HG03575 (cell line): ENCODE measurements around the gene F2RL3.
"Not testable (repeated sequence)": the region's sequence is repeated elsewhere in the genome, so short reads cannot be mapped to it uniquely, and the experiment has no call there.

Experiments used
- ATAC-seq: cut with Tn5 transposase; IDR thresholded peaks from one replicate; pipeline ENCODE4 v1.9.1; 2021; ENCODE audit not compliant: unreplicated experiment, insufficient number of reproducible peaks, low FRiP score; ENCODE audit errors: extremely low read depth

Gene F2RL3

DNA sequence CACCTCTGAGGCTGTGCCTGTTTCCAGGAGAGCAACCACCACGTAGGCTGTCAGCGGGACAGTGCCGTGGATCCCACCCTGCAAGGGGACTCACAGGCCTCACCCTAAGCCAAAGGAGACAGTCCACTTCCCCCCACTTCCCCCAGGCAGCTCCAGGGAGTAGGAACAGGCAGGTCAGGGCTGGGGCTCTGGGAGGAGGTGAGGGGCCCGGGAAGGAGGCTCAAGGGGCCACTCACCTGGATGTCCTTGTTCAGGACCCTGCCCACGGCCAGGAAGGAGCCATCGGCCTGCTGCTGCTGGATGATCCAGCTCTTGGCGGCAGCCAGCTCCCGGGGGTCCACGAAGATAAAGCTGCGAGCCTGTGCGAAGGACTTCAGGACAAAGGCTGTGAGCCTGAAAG lies 25.6 kb downstream of the F2RL3 start:
- no peak for ATAC-seq

DNA sequence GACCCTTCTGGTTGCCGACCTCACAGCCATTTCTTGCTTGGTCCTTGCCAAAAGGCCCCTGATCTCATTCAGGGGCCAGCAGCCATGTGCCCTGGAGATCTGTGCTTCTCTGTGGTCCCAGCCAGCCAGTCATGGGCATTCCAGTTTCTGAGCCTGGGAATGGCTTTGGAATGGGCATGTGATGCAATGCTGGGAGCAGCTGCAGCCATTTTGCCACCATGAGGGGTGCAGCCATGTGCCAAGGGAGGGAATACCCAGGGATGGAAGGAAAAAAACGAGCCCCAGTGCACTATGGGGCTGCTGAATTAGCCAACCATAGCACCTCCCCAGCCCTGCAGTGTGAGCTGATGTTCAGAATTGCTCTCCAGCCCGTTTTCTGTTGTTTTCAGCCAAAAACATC lies 26.3 kb downstream of the F2RL3 start:
- no peak for ATAC-seq

DNA sequence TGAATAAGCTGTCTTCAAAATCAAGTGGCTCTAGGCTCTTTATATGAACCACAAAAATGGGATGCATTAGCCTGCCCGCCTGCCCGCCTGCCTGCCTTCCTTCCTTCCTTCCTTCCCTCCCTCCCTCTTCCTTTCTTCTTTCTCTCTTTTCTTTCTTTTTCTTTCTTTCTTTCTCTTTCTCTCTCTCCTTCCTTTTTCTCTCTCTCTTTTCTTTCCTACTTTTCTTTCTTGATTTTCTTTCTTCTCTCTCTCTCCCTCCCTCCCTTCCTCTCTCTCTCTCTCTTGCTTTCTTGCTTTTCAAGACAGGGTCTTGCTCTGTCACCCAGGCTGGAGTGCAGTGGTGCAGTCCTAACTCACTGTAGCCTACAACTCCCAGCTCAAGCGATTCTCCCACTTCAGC lies 26.9 kb downstream of the F2RL3 start:
- no peak for ATAC-seq

DNA sequence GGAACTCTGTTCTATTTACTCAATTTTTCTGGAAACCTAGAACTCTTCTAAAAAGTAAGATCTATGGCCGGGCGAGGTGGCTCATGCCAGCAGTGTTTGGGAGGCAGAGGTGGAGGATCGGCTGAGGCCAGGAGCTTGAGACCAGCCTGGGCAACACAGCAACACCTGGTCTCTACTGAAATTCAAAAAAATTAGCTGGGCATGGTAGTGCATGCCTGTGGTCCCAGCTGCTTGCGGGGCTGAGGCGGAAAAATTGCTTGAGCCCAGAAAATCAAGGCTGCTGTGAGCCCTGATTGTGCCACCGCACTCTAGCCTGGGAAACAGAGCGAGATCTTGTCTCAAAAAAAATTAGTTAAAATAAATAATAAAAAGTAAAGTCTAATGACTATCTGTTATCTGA lies 28.6 kb downstream of the F2RL3 start:
- ATAC-seq = no peak

DNA sequence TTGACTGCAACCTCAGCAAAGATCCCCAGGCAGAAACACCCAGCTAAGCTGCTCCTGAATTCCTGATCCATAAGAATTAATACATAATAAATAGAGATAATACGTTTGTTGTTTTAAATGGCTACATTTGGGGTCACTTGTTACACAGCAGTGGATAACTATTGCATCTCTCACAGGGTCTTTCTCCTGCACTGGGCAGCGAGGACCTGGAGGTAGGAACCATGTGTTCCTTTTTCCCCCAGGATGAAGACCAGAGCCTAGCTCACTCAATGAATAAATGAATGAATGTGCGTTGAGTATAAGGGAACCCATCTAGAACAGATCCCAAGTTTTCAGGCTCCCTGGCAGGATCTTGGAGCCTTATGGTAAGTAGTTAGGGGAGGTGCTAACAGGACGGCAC lies 30.7 kb downstream of the F2RL3 start:
- ATAC-seq = no peak

DNA sequence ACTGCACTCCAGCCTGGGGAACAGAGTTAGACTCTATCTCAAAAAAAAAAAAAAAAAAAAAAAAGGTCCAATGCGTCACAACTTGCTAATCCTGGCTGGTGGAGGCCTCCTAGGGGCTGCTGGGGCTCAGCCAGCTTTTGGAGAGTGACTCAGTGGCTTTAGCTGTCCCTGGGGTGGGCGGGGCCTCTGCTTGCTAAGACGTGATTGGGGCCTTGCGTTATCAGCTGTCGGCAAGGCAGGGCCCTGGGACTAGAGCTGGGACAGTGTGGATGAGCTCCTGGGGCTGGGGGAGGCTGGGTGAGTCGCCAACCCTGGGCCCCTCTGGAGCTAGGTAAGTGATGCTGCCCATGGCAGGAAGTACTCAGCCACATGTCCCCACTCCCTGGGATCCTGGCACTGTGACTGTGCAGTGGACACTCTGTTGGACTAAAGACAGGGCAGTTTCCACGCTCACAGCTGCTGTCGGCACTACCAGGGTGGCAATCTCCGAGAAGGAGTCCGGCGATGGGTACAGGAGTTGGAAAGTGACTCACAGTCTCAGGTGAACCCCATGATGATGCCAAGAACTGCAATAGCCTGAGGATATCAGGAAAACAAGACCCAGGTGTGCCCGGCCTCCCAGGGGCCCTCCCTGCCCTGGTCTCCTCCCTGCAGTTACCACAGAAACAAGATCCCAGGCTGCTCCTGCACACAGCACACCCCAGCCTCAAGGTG lies 32.2 kb downstream of the F2RL3 start:
- no peak for ATAC-seq

DNA sequence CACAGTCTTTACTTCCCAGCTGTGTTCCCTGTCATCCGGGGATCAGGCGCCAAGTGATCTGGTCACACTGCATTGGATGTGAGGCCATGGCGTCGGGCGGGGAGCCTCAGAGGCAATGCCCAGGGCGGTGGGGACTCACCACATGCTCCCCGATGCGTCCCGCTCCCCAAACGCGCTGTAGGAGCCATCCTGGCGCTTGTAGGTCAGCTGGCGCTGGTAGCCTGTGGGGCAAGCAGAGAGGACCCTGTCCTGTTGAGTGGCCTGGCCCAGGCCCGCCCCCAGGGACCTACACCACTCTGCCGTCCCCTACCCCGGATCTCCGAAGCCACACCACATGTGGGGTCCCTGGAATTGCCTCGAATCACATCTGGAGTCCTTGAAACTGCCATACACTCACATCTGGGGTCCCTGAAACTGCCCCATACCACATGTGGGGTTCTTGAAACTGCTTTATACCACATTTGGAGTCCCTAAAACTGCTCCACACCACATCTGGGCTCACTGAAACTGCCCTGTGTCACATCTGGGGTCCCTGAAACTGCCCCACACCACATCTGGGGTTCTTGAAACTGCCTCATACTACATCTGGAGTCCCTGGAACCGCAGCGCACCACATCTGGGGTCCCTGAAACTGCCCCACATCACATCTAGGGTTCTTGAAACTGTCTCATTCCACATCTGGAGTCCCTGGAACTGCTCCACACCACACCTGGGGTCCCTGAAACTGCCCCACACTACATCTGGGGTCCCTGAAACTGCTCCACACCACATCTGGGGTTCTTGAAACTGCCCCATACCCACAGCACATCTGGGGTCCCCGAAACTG lies 33.2 kb downstream of the F2RL3 start:
- ATAC-seq = no peak

DNA sequence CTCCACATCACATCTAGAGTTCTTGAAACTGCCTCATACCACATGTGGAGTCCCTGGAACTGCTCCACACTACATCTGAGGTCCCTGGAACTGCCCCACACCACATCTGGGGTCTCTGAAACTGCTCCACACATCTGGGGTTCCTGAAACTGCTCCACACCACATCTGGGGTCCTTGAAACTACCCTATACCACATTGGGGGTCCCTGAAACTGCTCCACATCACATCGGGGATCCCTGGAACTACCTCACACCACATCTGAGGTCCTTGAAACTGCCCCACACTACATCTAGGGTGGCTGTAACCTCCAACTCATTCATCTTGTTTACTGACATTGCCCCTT lies 33.8 kb downstream of the F2RL3 start:
- ATAC-seq = no peak

DNA sequence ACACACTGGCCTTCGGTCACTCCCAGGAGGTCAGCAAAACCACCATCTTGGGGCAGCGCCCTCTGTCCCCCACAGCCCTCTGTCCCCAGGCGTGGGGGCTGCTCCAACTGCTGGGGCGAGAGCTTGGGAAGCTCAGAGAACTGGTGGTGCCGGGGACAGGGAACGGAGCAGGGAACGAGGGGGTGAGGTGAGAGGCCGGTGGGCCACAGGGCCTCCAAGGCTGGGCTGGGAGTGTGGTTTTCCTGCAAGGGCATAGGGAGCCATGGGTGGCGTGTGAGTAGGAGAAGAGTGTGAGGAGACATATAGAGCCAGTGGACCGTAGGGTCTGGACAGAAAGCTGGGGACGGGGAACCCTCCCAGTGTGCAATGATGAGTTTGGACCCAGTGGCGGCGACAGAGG lies 34.1 kb downstream of the F2RL3 start:
- ATAC-seq = no peak

DNA sequence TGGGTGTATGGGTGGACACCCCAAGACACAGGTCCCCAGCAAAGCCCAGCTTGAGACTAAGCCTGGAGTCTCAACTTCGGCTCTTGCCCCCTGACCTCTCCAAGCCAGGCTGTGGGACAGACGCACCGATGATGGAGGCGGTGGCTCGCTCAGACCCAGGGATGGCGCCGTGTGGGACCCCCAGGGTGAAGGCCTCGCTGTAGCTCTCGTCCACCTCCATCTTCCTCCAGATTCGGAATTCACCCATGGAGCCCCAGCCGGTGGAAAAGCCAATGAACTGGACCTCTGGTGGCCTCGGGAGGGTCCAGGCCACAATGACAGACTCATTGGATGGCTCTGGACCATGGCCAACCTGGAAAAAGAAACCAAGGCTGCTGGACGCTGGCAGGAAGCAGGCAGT lies 39.1 kb downstream of the F2RL3 start:
- ATAC-seq = no peak

DNA sequence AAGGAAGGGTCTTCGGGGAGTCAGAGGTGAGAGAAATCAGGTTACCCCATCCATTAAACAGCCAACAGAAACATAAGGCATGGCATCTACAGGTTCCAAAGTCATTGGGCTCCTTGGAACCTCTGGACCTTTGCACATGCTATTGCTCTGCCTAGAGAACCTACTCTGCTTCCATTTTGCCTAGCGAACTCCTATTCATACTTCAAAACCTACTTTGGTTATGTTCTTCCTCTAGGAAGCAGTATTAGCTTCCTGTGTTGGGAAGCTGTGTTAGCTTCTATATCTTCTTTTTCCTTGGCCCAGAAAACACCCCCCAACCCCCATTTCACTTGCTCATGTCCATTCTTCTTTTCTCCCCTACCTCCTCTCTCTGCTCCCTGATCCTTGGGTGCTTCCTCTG lies 39.6 kb downstream of the F2RL3 start:
- no peak for ATAC-seq

DNA sequence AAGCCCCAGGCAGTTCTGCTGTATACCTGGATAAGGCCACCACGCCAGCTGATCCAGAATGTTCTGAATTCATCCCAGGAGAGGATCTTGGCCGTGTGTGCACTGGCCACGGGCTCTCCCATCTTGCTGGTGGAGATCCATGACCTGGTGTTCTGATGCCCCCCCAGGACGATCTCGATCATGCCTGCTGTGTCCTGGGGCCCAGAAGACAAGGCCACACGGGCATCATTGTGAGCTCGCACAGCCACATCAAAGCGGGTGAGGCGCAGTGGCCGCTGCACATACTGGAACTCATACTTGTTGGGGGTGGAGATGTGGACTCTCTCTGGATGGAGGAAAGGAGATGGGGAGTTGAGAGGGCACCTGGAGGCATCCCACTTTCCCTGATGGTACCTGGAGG lies 40.1 kb downstream of the F2RL3 start:
- no peak for ATAC-seq

DNA sequence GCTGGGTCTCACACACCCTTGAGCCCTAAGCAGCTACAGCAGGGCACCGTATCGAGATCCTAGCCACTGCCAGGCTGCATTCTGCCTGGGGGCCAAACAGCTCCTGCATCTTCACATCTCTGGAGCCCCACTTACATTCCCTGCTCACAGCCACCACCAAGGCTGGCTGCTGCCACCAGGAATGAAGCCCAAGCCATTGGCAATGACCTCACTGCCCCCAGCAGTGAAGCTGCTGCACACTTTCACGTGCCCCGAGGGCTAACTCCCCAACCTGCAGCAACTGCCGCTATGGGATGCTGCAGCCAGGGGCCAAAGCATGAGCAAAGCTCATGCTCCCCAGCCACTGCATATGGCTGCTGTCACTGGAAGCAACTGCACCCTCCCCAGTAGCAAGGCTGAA lies 42.0 kb downstream of the F2RL3 start:
- no peak for ATAC-seq

DNA sequence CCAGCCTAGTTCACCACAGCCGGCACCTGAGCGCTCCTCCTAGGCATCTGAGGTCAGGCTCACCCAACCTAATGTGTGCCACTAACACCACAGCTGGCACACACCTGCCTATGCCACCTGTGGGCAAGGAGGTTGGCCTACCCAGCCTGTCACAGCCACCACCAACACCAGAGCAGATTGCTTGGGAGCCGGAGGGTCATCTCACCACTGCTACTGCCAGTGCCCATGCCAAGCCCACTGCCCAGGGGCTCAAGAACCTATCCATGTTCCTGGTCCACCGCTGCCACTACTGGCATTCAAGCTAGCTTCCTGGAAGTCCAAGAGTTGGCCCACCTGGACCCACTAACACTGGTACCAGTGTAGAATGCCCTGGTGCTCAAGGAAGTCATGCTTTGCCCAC lies 42.5 kb downstream of the F2RL3 start:
- no peak for ATAC-seq

DNA sequence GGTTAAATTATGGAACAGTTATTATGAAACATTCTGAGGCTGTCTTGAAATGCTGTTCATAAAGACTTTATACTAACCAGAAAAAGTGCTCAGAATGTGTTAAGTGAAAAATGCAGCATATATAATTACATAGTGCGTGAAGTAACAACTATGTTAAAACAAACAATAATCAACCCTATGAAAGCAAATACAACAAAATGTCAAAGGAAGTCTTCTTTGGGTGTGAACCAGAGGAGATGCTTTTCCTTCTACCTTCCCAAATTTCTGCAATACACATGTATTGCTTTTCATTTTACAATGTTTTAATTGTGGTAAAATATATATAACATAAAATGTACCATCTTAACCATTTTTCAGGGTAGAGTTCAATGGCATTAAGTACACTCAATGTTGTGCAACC lies 45.7 kb downstream of the F2RL3 start:
- no peak for ATAC-seq

DNA sequence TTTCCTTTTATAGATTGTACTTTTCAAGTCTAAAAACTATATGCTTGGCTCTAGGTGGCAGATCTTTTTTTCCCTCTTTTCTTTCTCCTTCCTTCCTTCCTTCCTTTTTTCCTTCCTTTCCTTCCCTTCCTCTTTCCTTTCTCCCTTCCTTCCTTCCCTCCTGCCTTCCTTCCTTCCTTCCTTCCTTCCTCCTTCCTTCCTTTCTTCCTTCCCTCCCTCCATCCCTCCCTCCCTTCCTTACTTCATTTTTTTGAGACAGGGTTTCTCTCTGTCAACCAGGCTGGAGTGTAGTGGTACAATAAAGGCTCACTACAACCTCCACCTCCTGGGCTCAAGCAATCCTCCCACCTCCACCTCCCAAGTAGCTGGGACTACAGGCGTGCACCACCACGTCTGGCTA lies 48.1 kb downstream of the F2RL3 start:
- ATAC-seq = no peak

DNA sequence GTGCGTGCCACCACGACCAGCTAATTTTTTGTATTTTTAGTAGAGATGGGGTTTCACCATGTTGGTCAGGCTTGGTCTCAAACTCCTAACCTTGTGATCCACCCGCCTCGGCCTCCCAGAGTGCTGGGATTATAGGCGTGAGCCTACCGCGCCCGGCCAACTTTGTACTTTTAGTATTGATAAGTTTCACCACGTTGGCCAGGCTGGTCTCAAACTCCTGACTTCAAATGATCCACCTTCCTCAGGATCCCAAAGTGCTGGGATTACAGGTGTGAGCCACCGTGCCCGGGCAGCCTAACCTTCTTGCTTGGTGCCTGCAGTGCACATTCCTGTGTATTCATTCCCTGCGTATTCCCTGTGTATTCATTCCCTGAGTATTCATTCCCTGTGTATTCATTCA lies 49.0 kb downstream of the F2RL3 start:
- ATAC-seq = not testable (repeated sequence)

DNA sequence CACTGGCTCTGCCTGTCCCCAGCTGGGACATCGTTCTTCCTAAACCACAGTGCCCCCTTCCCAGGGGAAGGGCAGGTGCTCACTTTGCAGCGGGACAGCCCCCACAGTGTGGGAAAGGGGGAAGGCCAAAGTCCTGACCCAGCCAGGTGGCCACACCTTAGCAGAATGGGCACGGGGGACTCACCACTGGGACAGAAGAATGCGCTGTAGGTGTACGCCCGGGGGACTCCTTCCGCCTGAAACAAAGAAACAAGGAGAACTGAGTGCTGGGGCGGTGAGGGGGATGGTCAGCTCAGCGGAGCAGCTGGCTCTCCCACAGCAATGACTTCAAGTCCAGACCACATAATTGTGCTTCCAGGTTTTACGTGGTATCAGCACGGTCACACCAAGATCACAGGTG lies 49.4 kb downstream of the F2RL3 start:
- ATAC-seq = no peak

DNA sequence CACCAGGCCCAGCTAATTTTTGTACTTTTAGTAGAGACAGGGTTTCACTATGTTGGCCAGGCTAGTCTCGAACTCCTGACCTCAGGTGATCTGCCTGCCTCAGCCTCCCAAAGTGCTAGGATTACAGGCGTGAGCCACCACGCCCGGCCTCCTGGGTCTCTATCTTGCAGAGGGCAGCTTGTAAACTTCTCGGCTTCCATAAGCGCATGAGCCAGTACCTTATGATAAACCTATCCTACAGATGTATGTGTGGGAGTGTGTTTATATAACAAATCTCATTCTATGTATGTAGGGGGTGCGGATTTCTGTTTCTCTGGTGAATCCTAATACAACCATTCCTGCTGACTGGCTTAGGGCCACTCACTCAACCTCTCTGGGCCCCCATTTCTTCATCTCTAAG lies 51.3 kb downstream of the F2RL3 start:
- not testable (repeated sequence) for ATAC-seq

DNA sequence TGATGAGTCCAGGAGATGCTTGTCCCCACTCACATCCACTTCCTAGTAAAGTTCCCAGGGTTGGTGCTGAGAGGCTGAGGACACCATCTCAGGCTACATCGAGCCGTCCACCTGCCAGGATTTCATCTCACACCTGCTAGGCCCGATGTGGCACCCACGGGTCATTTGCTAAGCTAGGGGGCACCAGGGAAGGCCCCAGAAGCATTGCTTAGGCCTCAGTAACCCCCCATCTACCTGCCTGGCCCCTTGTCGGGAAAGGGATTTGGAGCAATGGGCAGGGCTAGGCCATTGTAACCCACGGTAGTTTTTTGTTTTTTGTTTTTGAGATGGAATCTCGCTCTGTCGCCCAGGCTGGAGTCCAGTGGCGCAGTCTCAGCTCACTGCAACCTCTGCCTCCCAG lies 51.8 kb downstream of the F2RL3 start:
- no peak for ATAC-seq
